Myometrial cell (primary cell): Measurements from ENCODE around the gene RFFL. TPM values are rescaled to one million over a fixed set of nuclear protein-coding genes. Genes with fewer than 3 reads are reported as not detected.

Source experiments
- total RNA-seq: library from RNA; depleted of rRNA; stranded (reverse); fragments of >200 nt; gene quantifications from 2 replicates; pipeline ENCODE4 v1.2.3, GENCODE V29; 2015

Gene RFFL
- total RNA-seq, result 11.8 and 16.5 TPM in 2 replicates

DNA sequence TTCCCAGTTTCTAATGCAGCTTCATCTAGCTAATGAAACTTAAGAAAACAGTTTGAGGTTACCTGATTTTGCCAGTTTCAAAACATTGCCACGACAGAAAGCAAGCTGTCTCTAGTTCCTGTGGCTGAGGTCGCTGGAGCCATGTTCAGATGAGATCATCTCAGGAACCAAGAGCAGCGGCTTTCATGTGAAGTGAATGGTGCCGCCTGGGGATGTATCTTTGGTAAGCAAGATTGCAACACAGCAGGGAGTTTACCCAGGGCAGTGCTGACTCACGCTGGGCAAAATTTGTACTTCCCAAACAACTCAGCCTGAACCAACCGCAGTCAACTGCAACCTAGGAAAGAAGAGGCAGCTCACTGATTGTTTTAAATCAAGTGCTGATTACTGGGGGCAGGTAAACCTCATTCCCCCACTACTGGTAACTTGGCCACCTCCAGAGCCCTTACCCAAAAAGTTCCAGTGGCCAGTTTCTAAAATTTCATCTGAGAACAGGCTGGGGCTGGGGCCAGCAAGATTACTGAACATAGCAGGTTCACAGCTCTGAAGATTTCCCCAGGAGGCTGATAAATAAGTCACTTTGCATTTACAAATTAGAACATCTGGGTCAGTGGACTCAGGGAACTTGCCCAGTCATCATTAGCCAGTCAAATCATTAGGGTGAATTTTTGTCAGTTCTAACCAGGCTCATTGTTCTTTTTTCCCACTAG lies at the start of gene RFFL:
TSS of gene RFFL (minus strand) at position 194 of the 710 bp plus-strand sequence. CDS start 37,154 bp downstream, outside the sequence.

DNA sequence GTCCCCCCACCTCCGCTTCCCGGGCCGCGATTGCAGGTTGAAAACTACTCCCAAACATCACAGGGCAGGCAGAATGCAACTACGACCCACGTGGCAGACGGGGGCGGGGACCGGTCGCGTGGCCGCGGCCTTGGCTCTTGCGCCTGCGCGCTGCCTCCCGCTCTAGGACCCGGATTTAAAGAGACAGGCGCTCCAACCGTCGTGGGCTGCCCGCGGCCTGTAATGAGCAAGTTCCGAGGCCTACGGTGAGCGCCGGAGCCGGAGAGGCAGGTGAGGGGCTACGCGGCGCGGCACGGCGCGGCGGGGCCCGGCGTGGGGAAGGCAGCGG lies 83.2 kb downstream of the RFFL start, which contains the start of gene LIG3:
TSS of gene LIG3 (plus strand) at position 160 of the 328 bp plus-strand sequence. CDS start 2,494 bp downstream, outside the sequence.

DNA sequence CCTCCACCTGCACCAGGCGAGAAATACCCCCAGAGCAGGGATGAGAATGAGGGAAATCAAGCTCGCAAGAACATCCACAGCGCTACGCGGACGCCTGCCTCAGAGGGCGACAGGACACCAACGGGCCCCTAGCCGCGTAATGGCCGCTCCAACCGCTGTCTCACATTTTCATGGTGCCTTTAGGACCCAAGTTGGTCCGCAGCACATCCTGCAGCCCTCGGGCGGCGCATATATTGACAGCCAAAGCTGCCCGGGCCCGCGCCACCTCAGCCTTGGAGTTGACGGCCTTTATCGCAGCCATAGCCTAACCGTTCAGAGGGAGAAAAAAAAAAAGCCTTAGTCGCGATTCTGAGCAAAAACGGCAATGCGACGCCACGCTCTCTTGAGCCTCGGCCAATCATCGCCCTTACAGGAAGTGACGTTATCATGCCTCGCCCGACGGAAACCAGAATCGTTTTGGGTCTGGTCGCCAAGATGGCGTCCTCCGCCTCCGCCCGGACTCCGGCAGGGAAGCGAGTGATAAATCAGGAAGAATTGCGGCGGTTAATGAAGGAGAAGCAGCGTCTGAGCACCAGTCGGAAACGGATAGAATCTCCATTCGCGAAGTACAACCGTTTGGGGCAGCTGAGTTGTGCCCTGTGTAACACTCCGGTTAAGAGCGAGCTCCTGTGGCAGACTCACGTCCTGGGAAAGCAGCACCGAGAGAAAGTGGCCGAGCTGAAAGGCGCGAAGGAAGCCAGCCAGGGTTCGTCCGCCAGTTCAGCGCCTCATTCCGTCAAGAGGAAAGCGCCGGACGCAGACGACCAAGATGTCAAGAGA lies 102.2 kb downstream of the RFFL start, which contains the start of the genes CCT6B and ZNF830:
TSS of gene CCT6B (minus strand) at position 368 of the 819 bp plus-strand sequence. CDS start at position 301, 67 bp downstream.
TSS of gene ZNF830 (plus strand) at position 448 of the 819 bp plus-strand sequence. CDS start at position 475, 27 bp downstream.

Other genes starting within 250 kb of the RFFL start
- gene CCT6B, start 102.2 kb downstream of the RFFL start, total RNA-seq, result 0.58 and 0.89 TPM in 2 replicates
- gene ZNF830, start 102.2 kb downstream of the RFFL start, total RNA-seq, result 5.1 and 5.2 TPM in 2 replicates
- 26.2 and 48.2 TPM in 2 replicates for gene LIG3, start 83.2 kb downstream of the RFFL start, total RNA-seq
- 8.5 and 22.2 TPM in 2 replicates for gene RAD51D, start 56.2 kb upstream of the RFFL start, total RNA-seq
- gene FNDC8, start 57.9 kb upstream of the RFFL start, total RNA-seq, result not detected in 2 replicates
- 14.7 and 47.9 TPM in 2 replicates for gene NLE1, start 78.6 kb upstream of the RFFL start, total RNA-seq
- gene UNC45B, start 84.1 kb upstream of the RFFL start, total RNA-seq, result not detected in 2 replicates
- not detected in 2 replicates for gene SLC35G3, start 130.7 kb upstream of the RFFL start, total RNA-seq
- gene SLFN5, start 179.4 kb upstream of the RFFL start, total RNA-seq, result 33.2 and 47.9 TPM in 2 replicates